ENCODE results near the gene ZNF436. TPM values are rescaled to one million over a fixed set of nuclear protein-coding genes. Genes with fewer than 3 reads are reported as not detected.

The ZNF436 gene
- total and polyA plus RNA-seq, 2 experiments from 2014 or later: 25.3 to 52.1 TPM

DNA sequence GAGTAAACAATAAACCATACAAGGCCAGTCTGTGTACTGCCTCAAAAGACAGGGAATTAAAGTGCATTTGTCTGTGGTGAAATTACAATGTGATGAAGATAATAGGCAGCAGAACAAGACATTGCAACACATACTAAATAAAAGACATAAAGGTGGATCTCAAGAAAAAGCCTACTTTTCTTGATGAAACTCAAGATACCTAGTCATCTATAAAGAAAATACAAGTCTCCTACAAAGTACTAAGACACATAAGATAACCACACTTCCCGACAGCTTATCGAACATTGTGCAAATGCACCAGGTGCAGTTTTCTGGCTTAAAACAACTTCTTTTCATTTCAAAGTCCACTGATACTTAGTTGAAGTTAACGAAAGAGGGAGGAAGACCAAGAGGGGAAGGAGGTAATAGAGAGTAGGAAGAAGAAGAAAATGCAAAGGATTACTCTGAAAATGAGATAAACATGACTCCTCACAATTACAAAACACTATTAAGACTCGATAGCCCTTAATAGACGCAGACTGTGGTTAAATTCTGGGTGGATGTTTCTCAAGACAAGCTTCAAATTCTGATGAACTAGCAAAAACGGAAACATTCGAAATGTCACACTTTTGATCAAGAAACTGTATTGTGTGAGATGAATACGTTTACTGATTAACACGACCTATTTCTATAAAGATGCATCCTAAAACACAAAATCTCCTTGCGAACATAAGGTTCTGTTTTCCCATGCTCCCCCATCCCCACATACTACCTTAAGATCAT, 27.5 kb downstream of the ZNF436 start:
- H3K4me1 ChIP-seq (ENCODE audit: low read depth): peaks cover 46% of the 10 kb centered on the region
- peak overlapping the region; percentile 99 for H3K27ac ChIP-seq
- no peaks in the 10 kb centered on the region for H3K9me3 ChIP-seq (ENCODE audit: low read depth)
- peak in 1 of 2 donors; percentile 46 for DNase-seq (ENCODE audit: low read depth in 1 of 2, low spot score in 1 of 2)
- peaks cover 12% of the 10 kb centered on the region for H3K36me3 ChIP-seq
- peak overlapping the region; percentile 82 for H3K4me3 ChIP-seq
- no peaks in the 10 kb centered on the region for H3K27me3 ChIP-seq
- TF ChIP-seq, protein P1, sequence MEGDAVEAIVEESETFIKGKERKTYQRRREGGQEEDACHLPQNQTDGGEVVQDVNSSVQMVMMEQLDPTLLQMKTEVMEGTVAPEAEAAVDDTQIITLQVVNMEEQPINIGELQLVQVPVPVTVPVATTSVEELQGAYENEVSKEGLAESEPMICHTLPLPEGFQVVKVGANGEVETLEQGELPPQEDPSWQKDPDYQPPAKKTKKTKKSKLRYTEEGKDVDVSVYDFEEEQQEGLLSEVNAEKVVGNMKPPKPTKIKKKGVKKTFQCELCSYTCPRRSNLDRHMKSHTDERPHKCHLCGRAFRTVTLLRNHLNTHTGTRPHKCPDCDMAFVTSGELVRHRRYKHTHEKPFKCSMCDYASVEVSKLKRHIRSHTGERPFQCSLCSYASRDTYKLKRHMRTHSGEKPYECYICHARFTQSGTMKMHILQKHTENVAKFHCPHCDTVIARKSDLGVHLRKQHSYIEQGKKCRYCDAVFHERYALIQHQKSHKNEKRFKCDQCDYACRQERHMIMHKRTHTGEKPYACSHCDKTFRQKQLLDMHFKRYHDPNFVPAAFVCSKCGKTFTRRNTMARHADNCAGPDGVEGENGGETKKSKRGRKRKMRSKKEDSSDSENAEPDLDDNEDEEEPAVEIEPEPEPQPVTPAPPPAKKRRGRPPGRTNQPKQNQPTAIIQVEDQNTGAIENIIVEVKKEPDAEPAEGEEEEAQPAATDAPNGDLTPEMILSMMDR (IDR thresholded peaks at IDR 0.05; ENCODE audit: low read depth, low read length): no peak

DNA sequence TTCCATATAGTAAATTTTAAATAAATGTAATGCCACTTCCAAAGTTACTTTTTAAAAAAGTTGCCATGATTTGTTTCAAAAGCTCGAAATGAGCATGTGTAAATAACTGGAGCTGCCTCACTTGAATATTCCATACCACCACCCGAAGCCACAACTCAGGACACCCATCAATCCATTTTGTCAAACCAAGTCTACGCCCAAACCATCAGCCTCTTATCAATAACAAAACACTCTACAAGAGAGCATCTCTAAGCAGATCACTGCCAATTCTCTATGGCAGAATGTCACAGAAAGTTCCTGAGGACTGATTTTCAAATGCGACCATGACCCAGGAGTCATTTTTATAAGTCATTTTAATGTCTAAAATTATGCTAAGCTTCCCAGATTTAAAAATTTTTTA, 30.0 kb downstream of the ZNF436 start:
- peaks cover 26% of the 10 kb centered on the region for H3K36me3 ChIP-seq
- no peak for DNase-seq (ENCODE audit: low read depth in 1 of 2, low spot score in 1 of 2)
- peaks cover 46% of the 10 kb centered on the region for H3K4me1 ChIP-seq (ENCODE audit: low read depth)
- no peaks in the 10 kb centered on the region for H3K27me3 ChIP-seq
- no peak overlapping the region for H3K27ac ChIP-seq
- peak overlapping the region; percentile 4 for H3K4me3 ChIP-seq
- no peaks in the 10 kb centered on the region for H3K9me3 ChIP-seq (ENCODE audit: low read depth)
- TF ChIP-seq, protein P1 (IDR thresholded peaks at IDR 0.05; ENCODE audit: low read depth, low read length): no peak

DNA sequence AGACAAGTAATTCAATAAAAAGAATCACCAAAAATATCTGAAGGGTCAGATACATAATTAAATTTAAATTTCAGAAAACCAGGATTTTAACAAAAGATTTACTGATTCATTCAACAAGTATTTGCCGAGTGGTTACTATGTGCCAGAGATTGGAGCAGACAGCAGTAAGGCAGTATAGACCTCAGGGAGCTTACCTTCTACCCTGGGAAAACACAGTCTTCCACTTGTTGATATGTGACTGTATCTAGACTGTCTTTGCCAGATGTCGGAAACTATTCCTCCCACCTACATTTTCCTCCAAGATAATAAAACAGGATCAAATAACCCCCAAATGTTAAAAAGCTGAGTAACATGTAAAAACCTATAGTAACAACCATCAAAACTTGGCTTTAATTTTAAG, 31.8 kb downstream of the ZNF436 start:
- H3K4me1 ChIP-seq (ENCODE audit: low read depth): peaks cover 46% of the 10 kb centered on the region
- DNase-seq (ENCODE audit: low read depth in 1 of 2, low spot score in 1 of 2): peak in 1 of 2 donors; percentile 34
- H3K27me3 ChIP-seq: no peaks in the 10 kb centered on the region
- TF ChIP-seq, protein P1 (IDR thresholded peaks at IDR 0.05; ENCODE audit: low read depth, low read length): no peak
- H3K9me3 ChIP-seq (ENCODE audit: low read depth): no peaks in the 10 kb centered on the region
- H3K36me3 ChIP-seq: peaks cover 40% of the 10 kb centered on the region
- no peak overlapping the region for H3K4me3 ChIP-seq
- peak overlapping the region; percentile 16 for H3K27ac ChIP-seq

DNA sequence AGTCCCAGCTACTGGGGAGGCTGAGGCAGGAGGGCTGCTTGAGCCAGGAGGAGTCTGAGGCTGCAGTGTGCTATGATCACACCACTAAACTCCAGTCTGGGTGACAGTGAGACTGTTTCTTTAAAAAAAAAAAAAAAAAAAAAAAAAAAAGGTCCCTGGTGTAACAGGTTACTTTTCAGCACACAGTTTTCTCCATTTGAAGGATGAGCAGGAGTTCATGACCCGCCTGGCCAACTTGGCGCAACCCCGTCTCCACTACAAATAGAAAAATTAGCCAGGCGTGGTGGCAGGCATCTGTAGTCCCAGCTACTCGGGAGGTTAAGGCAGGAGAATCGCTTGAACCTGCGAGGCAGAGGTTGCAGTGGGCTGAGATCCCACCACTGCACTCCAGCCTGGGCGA, 37.9 kb downstream of the ZNF436 start:
- H3K27ac ChIP-seq: no peak overlapping the region
- TF ChIP-seq, protein P1 (IDR thresholded peaks at IDR 0.05; ENCODE audit: low read depth, low read length): no peak
- no peaks in the 10 kb centered on the region for H3K9me3 ChIP-seq (ENCODE audit: low read depth)
- H3K4me3 ChIP-seq: no peak overlapping the region
- H3K4me1 ChIP-seq (ENCODE audit: low read depth): no peaks in the 10 kb centered on the region
- H3K36me3 ChIP-seq: peaks cover 66% of the 10 kb centered on the region
- DNase-seq (ENCODE audit: low read depth in 1 of 2, low spot score in 1 of 2): no peak
- H3K27me3 ChIP-seq: no peaks in the 10 kb centered on the region

DNA sequence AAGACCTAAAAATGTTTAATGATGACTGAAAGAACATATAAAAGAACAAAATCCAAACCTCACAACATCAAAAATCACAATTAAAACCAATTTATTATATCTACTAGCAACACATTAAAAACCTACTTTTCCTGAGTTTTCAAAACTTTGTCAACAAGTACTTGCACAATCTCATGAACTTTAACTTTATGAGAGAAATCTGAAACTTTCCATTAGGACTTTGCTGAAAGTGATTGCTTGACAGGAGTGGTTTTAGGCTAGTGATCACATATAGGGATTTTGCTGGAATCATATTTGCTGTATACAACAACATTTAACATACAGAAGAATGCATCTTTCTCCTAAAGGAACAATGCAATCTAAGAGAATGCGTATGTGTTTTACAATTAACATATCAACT, 38.8 kb downstream of the ZNF436 start:
- TF ChIP-seq, protein P1 (IDR thresholded peaks at IDR 0.05; ENCODE audit: low read depth, low read length): no peak
- Histone ChIP-seq H3K36me3 (peaks cover 69% of the 10 kb centered on the region), H3K4me1 (ENCODE audit: low read depth) (no peaks in the 10 kb centered on the region), H3K4me3 (no peak overlapping the region), H3K9me3 (ENCODE audit: low read depth) (no peaks in the 10 kb centered on the region), H3K27ac (no peak overlapping the region), H3K27me3 (no peaks in the 10 kb centered on the region)
- peak in 1 of 2 donors; percentile 13 for DNase-seq (ENCODE audit: low read depth in 1 of 2, low spot score in 1 of 2)
